IMR-90 (cell line): ENCODE results near the gene ELOVL5.

Experiments
- CTCF ChIP-seq: conservative IDR thresholded peaks from 2 replicates; pipeline ENCODE4 v1.5.1; 2012; ENCODE audit warnings: mild to moderate bottlenecking, low read depth, low read length, improper control_type of control experiment
- MAZ ChIP-seq: IDR thresholded peaks from 2 replicates; pipeline ENCODE4 v1.6.1; 2012; ENCODE audit warnings: low read depth, mild to moderate bottlenecking, low read length, improper control_type of control experiment, moderate library complexity, borderline replicate concordance
- RFX5 ChIP-seq: IDR thresholded peaks from 2 replicates; pipeline ENCODE4 v1.8.0; 2012; ENCODE audit warnings: low read depth, mild to moderate bottlenecking, low read length, moderate library complexity

- no peak for TF ChIP-seq CTCF
- no peak for TF ChIP-seq RFX5
- TF ChIP-seq MAZ: no peak
Measured at GRCh38 chr6:53295176-53295575, 53.6 kb downstream of the ELOVL5 start.
